Stimulated activated CD4-positive, alpha-beta T cell treated with anti-CD3 and anti-CD28 coated beads, TNF-alpha, amount 100 ng/mL, for 24 hours (primary cell): Measurements from ENCODE around the gene TMEM258.

Experiments used
- DNase-seq, 3 experiments: peaks; one replicate each; pipeline ENCODE4 v3.0.0-alpha.2; 2020; ENCODE audit warnings: low read depth in 3 of 3

TMEM258 gene

GRCh38 chr11:61826930-61827570 is 34.7 kb upstream of the TMEM258 start:
- no peak for DNase-seq

- no peak for DNase-seq
Measured at GRCh38 chr11:61820174-61820573, 27.8 kb upstream of the TMEM258 start.

DNA sequence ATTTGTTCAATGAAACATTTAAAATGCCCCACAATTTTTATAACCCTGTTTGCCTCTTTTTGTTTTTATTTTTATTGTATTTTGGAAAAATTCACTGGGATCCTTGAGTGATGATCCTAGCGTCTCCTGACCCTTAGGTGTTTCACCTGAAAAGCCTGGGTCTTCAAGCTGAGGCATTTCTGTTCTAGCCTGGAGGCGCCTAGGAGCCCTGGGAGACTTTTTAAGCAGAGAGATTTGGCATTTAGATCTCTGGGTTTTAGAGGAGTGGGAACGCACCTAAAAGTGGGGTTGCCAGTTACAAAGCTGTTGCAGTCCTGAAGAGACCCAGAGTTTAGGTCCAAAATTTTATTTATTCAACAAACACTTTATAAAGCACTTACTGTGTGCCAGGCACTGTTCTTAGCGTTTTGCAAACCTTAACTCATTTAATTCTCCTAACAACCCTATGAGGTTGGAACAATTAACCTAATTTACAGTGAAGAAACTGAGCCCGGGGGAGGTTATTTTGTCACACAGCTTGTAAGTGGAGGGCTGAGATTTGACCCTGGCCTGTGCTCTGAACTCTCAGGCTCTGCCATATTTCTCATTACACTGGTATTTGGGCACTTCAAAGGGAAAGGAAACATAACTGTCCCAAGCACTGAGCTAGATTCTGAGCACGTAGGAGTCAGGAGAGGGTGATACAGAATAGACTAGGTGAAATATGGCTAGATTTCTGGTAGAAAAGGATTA is 25.2 kb upstream of the TMEM258 start:
- DNase-seq = no peak

GRCh38 chr11:61816736-61817455 is 24.5 kb upstream of the TMEM258 start, which contains the start of gene FADS1:
FADS1 (minus strand) TSS chr11:61817003; CDS start chr11:61816929, 74 bp downstream.
- DNase-seq = peak in 2 of 3 experiments; percentile 53 to 82

DNA sequence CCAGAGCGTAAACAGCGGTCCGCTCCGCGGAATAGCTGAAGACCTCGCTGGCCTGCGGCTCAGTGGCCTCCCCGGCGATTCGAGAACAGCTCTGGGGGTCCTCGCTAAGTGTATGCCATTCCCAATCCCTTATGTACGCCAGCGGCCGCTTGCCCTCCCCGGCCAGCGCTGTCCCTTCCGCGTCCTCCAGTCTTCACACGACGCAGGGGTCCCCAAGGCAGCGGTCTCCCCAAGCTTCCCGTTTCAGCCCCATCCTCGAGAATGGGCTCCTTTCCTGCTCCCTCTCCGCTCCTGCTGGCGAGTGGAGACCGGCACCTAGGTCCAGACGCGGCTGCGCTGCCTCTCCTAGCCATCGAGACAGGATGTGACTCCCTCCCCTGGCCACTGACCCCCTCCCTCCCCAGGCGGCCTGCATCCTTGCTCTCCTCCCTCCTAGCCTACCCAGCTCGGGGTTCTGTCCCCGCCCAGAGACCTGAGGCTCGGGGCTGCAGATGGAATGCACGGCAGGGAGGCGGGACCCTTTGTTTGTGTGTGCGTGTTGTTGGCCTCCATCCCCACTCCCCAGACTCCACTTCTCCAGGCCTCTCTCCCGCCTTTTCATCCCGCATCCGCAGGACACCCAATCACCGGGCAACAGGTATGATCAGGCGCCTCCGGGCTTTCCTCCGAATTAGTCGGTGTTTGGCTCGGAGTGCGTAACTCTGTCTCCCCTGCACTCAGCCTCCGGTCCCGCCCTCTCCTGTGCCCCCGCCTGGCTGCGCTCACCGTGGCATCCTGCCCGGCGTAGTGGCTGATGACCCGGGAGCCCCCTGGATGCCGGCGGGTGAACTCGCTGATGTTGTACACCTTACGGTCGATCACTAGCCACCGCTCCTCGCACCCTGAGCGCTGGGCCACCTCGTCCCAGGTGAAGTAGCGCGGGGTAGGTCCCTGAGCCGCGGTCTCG is 23.7 kb upstream of the TMEM258 start:
- peak in 1 of 3 experiments; percentile 52 for DNase-seq

DNA sequence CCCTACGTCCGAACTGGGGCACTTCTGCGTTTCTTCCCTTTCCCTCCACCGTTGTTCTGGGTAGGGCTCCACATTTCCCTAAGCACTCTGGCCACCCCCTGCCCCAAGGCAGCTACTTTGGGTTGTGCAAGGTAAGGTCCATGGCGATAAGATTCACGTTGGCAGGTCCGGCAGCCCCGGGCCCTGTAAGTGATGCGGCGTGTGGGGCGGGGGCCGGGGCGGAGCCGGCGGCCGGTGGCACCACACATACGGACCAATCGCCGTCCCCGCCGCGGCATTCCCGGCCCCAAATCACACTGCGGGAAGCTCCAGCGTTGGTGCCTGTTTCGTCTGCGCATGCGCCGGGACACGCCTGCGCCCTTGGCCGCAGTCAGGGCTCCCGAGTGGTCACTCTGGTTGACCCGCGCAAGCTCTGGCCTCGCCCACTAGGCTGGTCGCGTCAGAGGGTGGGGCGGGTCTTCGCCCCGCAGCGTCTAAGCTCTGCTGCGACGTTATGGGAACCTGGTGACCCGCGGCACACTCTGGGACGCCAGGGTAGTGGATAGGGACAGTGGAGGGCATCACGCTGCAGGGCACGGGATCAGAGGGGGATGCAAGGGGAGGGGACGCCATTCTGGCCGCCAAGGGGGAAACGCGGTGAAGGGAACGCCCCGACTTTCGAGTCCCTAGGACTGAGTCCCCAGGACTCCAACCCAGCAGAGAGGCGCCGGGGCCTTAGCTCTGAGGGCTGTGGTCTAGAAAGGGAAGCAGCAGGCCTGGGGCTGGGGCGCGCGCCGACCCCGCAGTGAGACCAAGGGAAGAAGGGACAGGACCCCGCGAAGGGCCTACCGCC is 22.8 kb upstream of the TMEM258 start:
- DNase-seq = peak in 1 of 3 experiments; percentile 59

DNA sequence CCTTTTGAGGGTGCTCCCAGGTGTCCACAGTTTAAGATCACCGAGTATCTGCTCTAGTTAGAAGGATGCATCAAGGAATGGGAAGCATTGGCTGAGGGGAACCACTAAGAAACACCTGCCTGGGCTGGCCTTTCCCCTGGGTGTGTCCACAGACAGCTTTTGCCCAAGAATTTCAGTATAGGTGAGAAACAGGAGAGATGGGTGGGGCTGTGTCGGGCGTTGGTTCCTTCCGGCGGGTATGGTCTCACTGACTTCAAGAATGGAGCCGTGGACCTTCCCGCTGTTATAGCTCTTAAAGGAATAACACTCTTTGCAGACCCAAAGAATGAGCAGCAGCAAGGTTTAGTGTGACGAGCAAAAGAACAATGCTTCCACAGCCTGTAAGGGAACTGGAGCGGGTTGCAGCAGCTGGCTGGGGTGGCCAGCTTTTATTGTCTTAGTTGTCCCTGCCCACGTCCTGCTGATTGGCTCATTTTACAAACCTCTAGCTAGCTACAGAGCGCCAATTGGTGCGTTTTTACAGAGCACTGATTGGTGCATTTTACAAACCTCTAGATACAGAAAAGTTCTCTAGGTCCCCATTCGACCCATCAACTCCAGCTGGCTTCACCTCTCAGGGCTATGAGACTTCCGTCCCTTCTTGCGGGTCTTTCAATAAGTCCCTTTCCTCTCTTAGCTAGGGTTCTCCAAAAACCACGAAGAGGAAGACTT is 22.0 kb upstream of the TMEM258 start:
- no peak for DNase-seq

GRCh38 chr11:61812736-61813411 is 20.5 kb upstream of the TMEM258 start:
- DNase-seq = no peak

DNA sequence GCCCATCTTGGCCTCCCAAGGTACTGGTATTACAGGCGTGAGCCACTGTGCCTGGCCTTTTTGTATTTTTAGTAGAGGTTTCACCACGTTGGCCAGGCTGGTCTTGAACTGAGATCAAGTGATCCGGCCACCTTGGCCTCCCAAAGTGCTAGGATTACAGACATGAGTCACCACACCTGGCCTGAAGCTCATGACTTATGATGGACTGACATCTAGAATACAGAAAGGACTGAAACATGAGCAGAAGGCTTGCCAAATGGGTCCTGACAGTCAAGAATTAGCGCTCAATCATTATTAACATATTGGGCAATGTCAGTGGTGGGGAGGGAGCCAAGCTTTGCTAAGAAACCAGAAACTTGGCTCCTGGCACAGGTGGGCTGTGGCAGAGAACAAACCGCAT is 19.4 kb upstream of the TMEM258 start:
- DNase-seq = no peak

DNA sequence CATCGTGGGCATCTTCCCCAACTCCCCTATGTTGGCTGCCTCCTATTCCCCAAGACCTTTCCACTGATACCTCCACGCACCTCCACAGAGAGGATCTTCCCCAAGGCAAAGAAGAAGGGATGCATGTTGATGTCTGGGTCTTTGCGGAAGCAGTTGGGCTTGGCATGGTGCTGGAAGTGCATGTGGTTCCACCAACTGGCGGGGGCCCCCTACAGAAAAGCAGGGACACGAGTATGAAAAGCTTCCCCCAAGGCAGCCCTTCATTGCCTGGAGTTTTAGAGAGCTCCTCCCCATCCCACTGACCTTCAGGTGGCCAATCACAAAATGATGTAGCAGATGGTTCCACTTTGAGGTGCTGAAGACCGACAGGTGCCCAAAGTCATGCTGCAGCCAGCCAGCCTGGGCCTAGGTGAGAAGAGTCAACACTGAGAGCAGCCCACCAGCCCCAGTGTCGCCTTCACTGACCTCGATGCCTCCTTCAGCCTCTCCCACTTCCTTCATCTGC is 18.3 kb upstream of the TMEM258 start:
- no peak for DNase-seq

DNA sequence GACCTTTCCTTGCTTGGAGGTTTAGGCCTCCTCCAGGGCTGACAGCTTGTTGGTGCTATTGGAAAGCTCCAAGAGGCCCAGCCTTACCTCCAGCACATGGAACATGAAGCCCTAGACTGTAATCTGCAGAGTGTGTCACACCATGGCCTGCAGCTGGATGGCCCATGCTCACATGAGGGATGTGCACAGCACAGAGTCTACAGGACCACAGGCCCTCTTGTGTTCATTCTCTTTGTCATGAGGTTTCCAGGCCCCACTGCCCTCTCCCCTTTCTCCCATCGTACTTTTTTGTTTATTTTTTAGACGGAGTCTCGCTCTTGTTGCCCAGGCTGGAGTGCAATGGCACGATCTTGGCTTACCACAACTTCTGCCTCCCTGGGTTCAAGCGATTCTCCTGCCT is 14.4 kb upstream of the TMEM258 start:
- no peak for DNase-seq

DNA sequence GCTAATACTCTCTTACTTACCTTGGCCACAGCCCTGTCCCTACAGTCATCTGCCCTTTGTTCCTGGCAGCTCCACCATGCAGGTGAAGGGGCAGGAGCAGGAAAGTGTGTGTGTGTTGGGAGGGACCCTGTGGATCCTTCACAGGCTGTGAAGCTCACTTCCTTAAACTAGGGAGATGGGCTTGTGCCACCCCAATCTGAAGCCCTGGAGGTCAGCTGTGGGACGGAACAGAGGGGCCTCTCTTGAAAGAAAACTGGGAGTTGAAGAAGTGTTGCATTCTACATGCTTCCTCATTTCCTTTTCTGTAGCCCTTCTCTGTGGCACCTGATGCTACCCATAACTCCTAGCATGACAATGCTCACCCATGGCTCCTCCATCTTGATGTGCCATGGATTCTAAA is 12.7 kb upstream of the TMEM258 start:
- DNase-seq = no peak

DNA sequence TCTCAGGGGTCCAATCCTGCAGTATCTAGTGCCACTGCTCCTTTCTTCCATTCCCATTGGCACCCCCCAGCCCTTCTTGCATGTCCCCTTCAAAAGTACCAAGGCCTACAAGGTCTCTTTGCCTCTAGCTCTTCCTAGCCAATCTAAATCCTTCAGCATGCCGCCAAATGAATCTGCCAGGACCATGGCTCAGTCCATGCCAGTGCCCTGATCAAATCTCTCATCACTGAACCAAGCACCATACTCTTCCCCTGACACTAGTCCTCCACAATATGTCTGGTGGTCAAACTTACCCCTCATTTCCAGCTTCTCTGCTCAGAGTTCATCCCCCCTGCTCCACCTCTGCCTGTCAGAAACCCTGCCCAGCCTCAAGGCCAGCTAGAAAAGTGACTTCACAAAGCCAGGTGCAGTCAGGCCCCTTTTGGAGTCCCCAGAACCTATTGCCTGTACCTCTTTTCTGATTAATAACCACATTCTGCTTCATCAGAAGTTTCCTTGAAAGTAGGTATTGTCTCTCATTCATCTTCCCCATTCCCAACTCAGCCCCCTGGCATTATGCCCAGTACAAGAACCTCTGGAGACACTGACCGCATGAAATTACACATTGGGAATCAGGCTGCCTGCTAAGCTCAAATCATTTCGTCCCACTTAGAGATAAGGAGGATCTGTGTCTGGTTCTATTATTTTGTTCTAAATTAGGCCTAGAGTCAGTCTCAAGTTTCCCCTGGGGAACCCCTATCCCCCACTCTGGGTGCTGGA is 11.7 kb upstream of the TMEM258 start:
- no peak for DNase-seq

- no peak for DNase-seq
Measured at GRCh38 chr11:61802605-61803004, 10.2 kb upstream of the TMEM258 start.

DNA sequence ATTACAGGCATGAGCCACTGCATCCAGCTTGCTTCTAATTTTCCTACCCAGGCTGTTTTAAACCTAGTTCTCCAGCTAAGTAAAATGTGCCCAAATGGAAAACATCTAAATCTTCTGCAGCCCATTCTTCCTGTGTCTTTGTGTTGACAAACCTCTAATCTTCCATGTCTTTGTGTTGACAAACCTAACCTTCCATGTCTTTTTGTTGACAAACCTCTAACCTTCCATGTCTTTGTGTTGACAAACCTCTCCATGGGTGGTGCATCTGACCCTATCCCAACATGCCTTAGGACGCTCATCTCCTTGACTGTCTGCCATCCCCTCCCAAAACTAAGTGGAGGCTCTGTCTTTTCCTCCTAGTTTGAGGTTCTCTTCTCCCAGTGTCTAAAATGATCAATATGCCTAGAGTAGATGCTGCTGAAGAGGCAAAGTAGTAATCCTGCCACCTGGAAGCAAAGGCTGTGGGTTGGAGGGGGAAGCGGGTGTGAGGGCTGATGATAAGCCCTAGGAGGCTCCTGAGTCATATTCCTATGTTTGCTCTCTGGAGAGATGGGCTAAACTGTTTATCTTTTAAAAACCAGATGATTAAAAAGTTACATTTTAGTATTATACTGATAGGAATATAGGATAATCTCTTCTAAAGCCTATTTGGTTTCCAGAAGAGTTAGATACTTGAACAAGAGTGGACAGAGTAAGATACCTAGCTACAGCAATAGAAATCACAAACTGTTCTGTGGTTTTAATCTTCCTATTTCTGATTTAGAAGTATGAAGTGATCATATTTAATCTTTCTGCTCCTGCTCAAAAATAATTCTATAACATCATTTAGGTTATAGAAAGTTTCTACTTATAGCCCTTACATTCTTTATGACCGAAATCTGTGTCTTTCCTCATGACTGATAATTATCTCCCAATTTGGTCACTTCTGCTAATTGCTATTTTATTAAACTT is 8.2 kb upstream of the TMEM258 start:
- DNase-seq = no peak

GRCh38 chr11:61799665-61800284 is 7.4 kb upstream of the TMEM258 start:
- no peak for DNase-seq
